B cell (primary cell): ENCODE data around the gene SASH1. TPM values are rescaled to one million over a fixed set of nuclear protein-coding genes. Genes with fewer than 3 reads are reported as not detected.

Source experiments
- ATAC-seq: fragments of 200-7000 bp; cut with Tn5 transposase; one replicate; pipeline ENCODE4 v1.10.0; 2021; ENCODE audit warnings: low read depth, mild to moderate bottlenecking, moderate number of reproducible peaks, moderate library complexity
- CTCF ChIA-PET: fragments of 350-600 bp; sonication (Branson Sonifier 250); formaldehyde crosslinking; loops from one replicate; lab custom pipeline; 2021; ENCODE audit warnings: antibody characterized with exemption, inconsistent platforms; lab: Charles Lee
- POLR2A ChIA-PET: fragments of 350-600 bp; sonication (Branson Sonifier 250); formaldehyde crosslinking; loops from one replicate; lab custom pipeline; 2021; ENCODE audit warnings: antibody characterized with exemption; lab: Charles Lee
- DNase-seq: peaks from one replicate; pipeline ENCODE4 v3.0.0; 2013
- H2AFZ ChIP-seq: 2 replicates; pipeline ENCODE4 v1.6.1; 2012; ENCODE audit warnings: mild to moderate bottlenecking, low read depth, low read length; ENCODE audit not compliant: insufficient read depth, poor library complexity, severe bottlenecking
- H3K27ac ChIP-seq, 2 donors: 1 replicate in 1 of 2; 2 replicates in 1 of 2; pipeline ENCODE4 v1.5.1; 2012 to 2013; ENCODE audit warnings: low read length in 2 of 2, mild to moderate bottlenecking in 2 of 2, moderate library complexity in 1 of 2
- H3K27me3 ChIP-seq, 4 experiments: fragments of 200-600 bp in 1 of 4; sonication (generic) in 1 of 4; replicated peaks in 1 of 4; 1 replicate in 2 of 4; 2 replicates in 2 of 4; pipeline versions ENCODE4 v1.6.1 to v1.7.0; 2013 to 2016; ENCODE audit warnings: low read length in 3 of 4, mild to moderate bottlenecking in 2 of 4, mixed read lengths in 1 of 4, moderate library complexity in 1 of 4; ENCODE audit not compliant: insufficient read depth in 4 of 4, control insufficient read depth in 3 of 4; ENCODE audit errors: control extremely low read depth in 1 of 4
- H3K36me3 ChIP-seq, 2 experiments: replicated peaks in 1 of 2; 1 replicate in 1 of 2; 2 replicates in 1 of 2; pipeline versions ENCODE4 v1.6.1 to v1.7.1; 2013; ENCODE audit warnings: low read length in 1 of 2; ENCODE audit not compliant: insufficient read depth in 2 of 2, control insufficient read depth in 1 of 2; ENCODE audit errors: control extremely low read depth in 1 of 2, extremely low read depth in 1 of 2
- H3K4me1 ChIP-seq, 2 donors: fragments of 200-600 bp in 1 of 2; sonication (generic) in 1 of 2; 1 replicate in 1 of 2; 2 replicates in 1 of 2; pipeline versions ENCODE4 v1.5.1 to v1.6.1; 2013 to 2017; ENCODE audit warnings: low read length in 2 of 2; ENCODE audit not compliant: control insufficient read depth in 2 of 2, insufficient read depth in 2 of 2
- H3K4me2 ChIP-seq: replicated peaks from 2 replicates; pipeline ENCODE3; 2012; ENCODE audit warnings: mild to moderate bottlenecking, low read depth, low read length; ENCODE audit not compliant: poor library complexity, severe bottlenecking
- H3K4me3 ChIP-seq, 5 experiments: fragments of 200-600 bp in 1 of 5; sonication (generic) in 1 of 5; 1 replicate in 3 of 5; 2 replicates in 2 of 5; pipeline versions ENCODE4 v1.5.1 to v1.7.0; 2011 to 2016; ENCODE audit warnings: low read length in 4 of 5, mild to moderate bottlenecking in 4 of 5, low read depth in 2 of 5, control low read depth in 1 of 5, moderate library complexity in 1 of 5; ENCODE audit not compliant: insufficient read depth in 1 of 5; ENCODE audit errors: control extremely low read depth in 1 of 5, extremely low read depth in 1 of 5
- H3K79me2 ChIP-seq: fragments of 200-600 bp; sonication (generic); one replicate; pipeline ENCODE4 v1.6.0; 2016; ENCODE audit warnings: low read length; ENCODE audit not compliant: control insufficient read depth, insufficient read depth
- H3K9ac ChIP-seq: fragments of 200-600 bp; sonication (generic); 2 replicates; pipeline ENCODE4 v1.6.1; 2017; ENCODE audit warnings: mild to moderate bottlenecking, low read length, moderate library complexity
- H3K9me3 ChIP-seq, 3 donors: one replicate each; pipeline versions ENCODE4 v1.6.1 to v1.7.1; 2013; ENCODE audit warnings: low read length in 2 of 3; ENCODE audit not compliant: control insufficient read depth in 2 of 3, insufficient read depth in 1 of 3; ENCODE audit errors: control extremely low read depth in 1 of 3
- H4K20me1 ChIP-seq: 2 replicates; pipeline ENCODE4 v1.6.0; 2012; ENCODE audit warnings: mild to moderate bottlenecking, low read length; ENCODE audit not compliant: insufficient read depth, control insufficient read depth, poor library complexity, severe bottlenecking
- H3K27ac Mint-ChIP-seq: one replicate; pipeline ENCODE4 v1.8.0; 2021; ENCODE audit warnings: mixed read lengths
- H3K27me3 Mint-ChIP-seq: one replicate; pipeline ENCODE4 v1.8.0; 2021; ENCODE audit warnings: mixed read lengths
- H3K4me1 Mint-ChIP-seq: one replicate; pipeline ENCODE4 v1.8.0; 2021; ENCODE audit warnings: mixed read lengths
- H3K4me3 Mint-ChIP-seq: one replicate; pipeline ENCODE4 v1.8.0; 2021; ENCODE audit warnings: mixed read lengths
- H3K9me3 Mint-ChIP-seq: one replicate; pipeline ENCODE4 v1.8.0; 2022; ENCODE audit warnings: mixed read lengths; ENCODE audit not compliant: insufficient read depth
- EZH2 ChIP-seq: IDR thresholded peaks from 2 replicates; pipeline ENCODE4 v1.6.1; 2012; ENCODE audit warnings: borderline replicate concordance, low read depth, mild to moderate bottlenecking, moderate library complexity, low read length; ENCODE audit not compliant: insufficient read depth, poor library complexity, severe bottlenecking
- WGBS: methylation state at CpG from one replicate; pipeline ENCODE4 v1.1.5; 2013; ENCODE audit warnings: missing lambda C conversion rate; ENCODE audit not compliant: insufficient coverage; 5-methylcytosine and 5-hydroxymethylcytosine counted together
- intact Hi-C: fragments of 100-400 bp; cut with micrococcal nuclease; formaldehyde crosslinking; loops from one replicate; pipeline ENCODE4 v1.10.0; 2022
- polyA plus RNA-seq: library from polyadenylated mRNA; depleted of rRNA; stranded (reverse); fragments of >200 nt; gene quantifications from 2 replicates; pipeline ENCODE4 v1.2.3, GENCODE V29; 2012
- total RNA-seq, 2 donors: library from RNA; stranded (reverse); fragments of 120-200 nt in 1 of 2; gene quantifications; 1 replicate in 1 of 2; 2 replicates in 1 of 2; pipeline versions ENCODE4 v1.2.3 to v1.2.4, GENCODE V29; 2013 to 2022
- TF ChIP-seq, protein P1 (sequence below): fragments of 200-600 bp; IDR thresholded peaks from one replicate; pipeline ENCODE4 v1.8.0; 2022; ENCODE audit warnings: antibody characterized with exemption, mild to moderate bottlenecking

Gene SASH1
- total and polyA plus RNA-seq, 2 donors (not counting 1 experiment from before 2014, with no cell fraction given) = 0.01 to 0.07 TPM

DNA sequence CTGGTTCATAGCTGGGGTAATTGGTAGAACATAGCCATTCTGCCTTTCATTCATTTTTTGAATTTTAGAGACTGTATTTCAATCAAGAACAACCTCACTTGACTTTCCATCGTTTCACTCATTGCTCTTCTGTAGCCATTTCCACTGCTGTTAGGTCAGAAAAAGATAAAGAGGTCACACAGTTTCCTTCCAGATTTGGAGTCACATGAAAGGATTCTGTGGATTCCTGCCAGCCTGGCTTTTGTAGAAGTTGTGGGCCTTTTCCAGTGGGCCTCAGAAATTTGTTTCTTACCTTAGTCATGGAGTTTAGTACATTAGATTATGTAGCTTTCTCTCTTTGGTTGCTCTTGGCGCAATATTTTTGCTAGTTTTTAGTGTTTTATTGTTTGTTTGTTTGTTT lies 157.8 kb downstream of the SASH1 start:
- ChIA-PET POLR2A (no interaction called here), CTCF (interaction anchor here (0.7 kb wide), 1 partner anchor 78 kb away, joined by 3 read pairs; no protein-coding TSS in a partner anchor)
- H3K4me3 ChIP-seq = no peak overlapping the region
- no peaks in the 10 kb centered on the region for H3K79me2 ChIP-seq
- H3K9me3 ChIP-seq = no peaks in the 10 kb centered on the region
- H4K20me1 ChIP-seq = no peaks in the 10 kb centered on the region
- no peaks in the 10 kb centered on the region for H3K36me3 ChIP-seq
- Mint-ChIP-seq H3K9me3 (no peaks in the 10 kb centered on the region), H3K27ac (no peak overlapping the region), H3K4me1 (no peaks in the 10 kb centered on the region), H3K4me3 (no peak overlapping the region), H3K27me3 (peaks cover 31% of the 10 kb centered on the region)
- no peak overlapping the region for H3K27ac ChIP-seq
- no peak overlapping the region for H2AFZ ChIP-seq
- H3K9ac ChIP-seq = no peak overlapping the region
- intact Hi-C loops = no loop called here
- DNase-seq (no peak), ATAC-seq (no peak)
- no peaks in the 10 kb centered on the region for H3K4me1 ChIP-seq
- WGBS = no CpG with 5 or more reads among the region's 2 CpGs
- H3K4me2 ChIP-seq = no peak overlapping the region
- peaks cover 0 to 4% (median 0%) of the 10 kb centered on the region in 4 experiments for H3K27me3 ChIP-seq
- TF ChIP-seq, protein P1, sequence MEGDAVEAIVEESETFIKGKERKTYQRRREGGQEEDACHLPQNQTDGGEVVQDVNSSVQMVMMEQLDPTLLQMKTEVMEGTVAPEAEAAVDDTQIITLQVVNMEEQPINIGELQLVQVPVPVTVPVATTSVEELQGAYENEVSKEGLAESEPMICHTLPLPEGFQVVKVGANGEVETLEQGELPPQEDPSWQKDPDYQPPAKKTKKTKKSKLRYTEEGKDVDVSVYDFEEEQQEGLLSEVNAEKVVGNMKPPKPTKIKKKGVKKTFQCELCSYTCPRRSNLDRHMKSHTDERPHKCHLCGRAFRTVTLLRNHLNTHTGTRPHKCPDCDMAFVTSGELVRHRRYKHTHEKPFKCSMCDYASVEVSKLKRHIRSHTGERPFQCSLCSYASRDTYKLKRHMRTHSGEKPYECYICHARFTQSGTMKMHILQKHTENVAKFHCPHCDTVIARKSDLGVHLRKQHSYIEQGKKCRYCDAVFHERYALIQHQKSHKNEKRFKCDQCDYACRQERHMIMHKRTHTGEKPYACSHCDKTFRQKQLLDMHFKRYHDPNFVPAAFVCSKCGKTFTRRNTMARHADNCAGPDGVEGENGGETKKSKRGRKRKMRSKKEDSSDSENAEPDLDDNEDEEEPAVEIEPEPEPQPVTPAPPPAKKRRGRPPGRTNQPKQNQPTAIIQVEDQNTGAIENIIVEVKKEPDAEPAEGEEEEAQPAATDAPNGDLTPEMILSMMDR = no peak
- no peak for TF ChIP-seq EZH2

DNA sequence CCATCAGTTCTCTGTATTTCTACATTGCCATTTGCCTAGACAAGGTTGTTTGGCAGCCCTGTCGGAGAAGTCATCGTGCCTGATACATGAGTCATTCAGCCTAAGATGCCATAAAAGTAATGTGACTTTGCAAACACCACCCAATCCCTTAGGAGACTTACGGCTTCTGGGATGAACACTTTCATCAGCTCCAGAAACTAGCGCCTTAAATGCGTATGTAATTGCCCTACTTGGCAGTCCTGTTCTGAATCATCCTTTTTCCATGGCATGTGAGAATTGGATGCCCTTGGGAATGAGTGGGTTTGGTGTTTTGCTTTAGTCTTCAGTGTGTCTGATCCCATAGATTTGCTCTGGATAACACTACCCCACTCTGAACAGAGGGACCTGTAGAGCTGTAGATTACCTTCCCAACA lies 158.5 kb downstream of the SASH1 start:
- 94% methylated on average over 2 of the region's 5 CpGs for WGBS
- no peaks in the 10 kb centered on the region for H3K4me1 Mint-ChIP-seq
- no peaks in the 10 kb centered on the region for H3K79me2 ChIP-seq
- no peak for TF ChIP-seq EZH2
- CTCF ChIA-PET = no interaction called here
- H3K4me1 ChIP-seq = no peaks in the 10 kb centered on the region
- H3K4me3 Mint-ChIP-seq = no peak overlapping the region
- ATAC-seq (no peak), DNase-seq (no peak)
- no peak overlapping the region for H3K9ac ChIP-seq
- H3K4me3 ChIP-seq = no peak overlapping the region
- peaks cover 31% of the 10 kb centered on the region for H3K27me3 Mint-ChIP-seq
- intact Hi-C loops = no loop called here
- H3K27me3 ChIP-seq = peaks cover 0 to 4% (median 0%) of the 10 kb centered on the region in 4 experiments
- POLR2A ChIA-PET = no interaction called here
- no peaks in the 10 kb centered on the region for H4K20me1 ChIP-seq
- H3K9me3 ChIP-seq = no peaks in the 10 kb centered on the region
- H2AFZ ChIP-seq = no peak overlapping the region
- H3K4me2 ChIP-seq = no peak overlapping the region
- H3K9me3 Mint-ChIP-seq = no peaks in the 10 kb centered on the region
- H3K36me3 ChIP-seq = no peaks in the 10 kb centered on the region
- H3K27ac ChIP-seq = no peak overlapping the region
- no peak overlapping the region for H3K27ac Mint-ChIP-seq
